ENCODE results near the gene TTLL6. TPM values are rescaled to one million over a fixed set of nuclear protein-coding genes. Genes with fewer than 3 reads are reported as not detected.

Gene TTLL6
- total and polyA plus RNA-seq, 9 of the 15 experiments (the other 6 are each of a cell fraction or from before 2014, with no cell fraction given) = 0.05 TPM; not detected in 8

DNA sequence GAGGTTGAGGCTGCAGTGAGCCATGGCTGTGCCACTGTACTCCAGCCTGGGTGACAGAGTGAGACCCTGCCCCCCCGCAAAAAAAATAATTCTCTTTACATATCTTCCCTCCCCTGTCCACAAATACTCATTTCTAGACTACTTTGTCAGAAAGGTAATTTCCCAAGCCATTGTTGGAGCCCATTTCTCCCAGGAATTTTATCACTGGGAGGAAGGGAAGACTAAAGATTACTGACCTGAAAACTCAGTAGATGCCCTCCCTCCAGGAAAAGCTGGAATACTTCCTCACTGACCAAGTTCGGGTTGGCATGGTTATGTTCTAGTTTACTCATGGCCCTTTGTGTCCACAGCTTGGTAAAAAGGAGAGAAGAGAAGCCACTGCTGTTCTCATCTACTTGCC is 17.9 kb upstream of the TTLL6 start:
- no peak for ATAC-seq
- H3K9me1 ChIP-seq (ENCODE audit: control insufficient read depth, insufficient read depth, low read length) = no peaks in the 10 kb centered on the region
- no TSS peak for BruUV-seq (replicated peaks)

More for the DNA sequence above, 17.9 kb upstream of the TTLL6 start:
- ChIA-PET POLR2A (interaction anchor here (0.7 to 4.7 kb wide), 6 partner anchors 9 to 390 kb away, joined by 3 to 24 read pairs (median 5); no protein-coding TSS in a partner anchor), CTCF (ENCODE audit: low intra/inter-chr PET ratio) (no interaction called here)
- H2AFZ ChIP-seq (ENCODE audit: low read depth, low read length) = no peak overlapping the region
- H4K20me1 ChIP-seq (replicated peaks; ENCODE audit: control insufficient read depth, insufficient read depth, low read length) = no peaks in the 10 kb centered on the region; the same call in 1 of the 2 replicates
- 52% methylated on average over 2 of the region's 2 CpGs for whole genome bisulfite sequencing (ENCODE audit: insufficient coverage, low coverage, missing lambda C conversion rate)
- H3K4me3 ChIP-seq = no peak overlapping the region
- intact Hi-C loops (cut with micrococcal nuclease) (no loop called here), in situ Hi-C loops (cut with MboI) (no loop called here)
- peaks cover 34% of the 10 kb centered on the region for H3K79me2 ChIP-seq (ENCODE audit: control insufficient read depth, insufficient read depth, low read length)
- no peak for FAIRE-seq
- TF ChIP-seq CHCHD3 (CRISPR knock-in tag; IDR thresholded peaks at IDR 0.05) (no peak), ZNF140 (CRISPR knock-in tag; IDR thresholded peaks at IDR 0.05) (no peak), ZNF197 (CRISPR knock-in tag; IDR thresholded peaks at IDR 0.05; ENCODE audit: low read depth) (no peak), MYC (IDR thresholded peaks at IDR 0.05; ENCODE audit: low read depth, low read length) (no peak), MYC (CRISPR knock-in tag; IDR thresholded peaks at IDR 0.05; ENCODE audit: borderline replicate concordance, low read depth) (no peak), TGIF2 (CRISPR knock-in tag; IDR thresholded peaks at IDR 0.05) (no peak), ZFP91 (CRISPR knock-in tag; IDR thresholded peaks at IDR 0.05) (no peak), GTF2A2 (tag; IDR thresholded peaks at IDR 0.05) (no peak), E2F3 (CRISPR knock-in tag; IDR thresholded peaks at IDR 0.05) (no peak), RAD21 (CRISPR knock-in tag; conservative IDR thresholded peaks at IDR 0.05 in 1 of 2, IDR thresholded peaks at IDR 0.05 in 1 of 2) (no peak), TEAD4 (IDR thresholded peaks at IDR 0.05; ENCODE audit: low read length) (no peak), TEAD4 (CRISPR knock-in tag; IDR thresholded peaks at IDR 0.05; ENCODE audit: borderline replicate concordance) (no peak), MITF (IDR thresholded peaks at IDR 0.05) (no peak), CEBPG (CRISPR knock-in tag; IDR thresholded peaks at IDR 0.05) (no peak), CEBPG (tag; conservative IDR thresholded peaks at IDR 0.05 in 1 of 2, IDR thresholded peaks at IDR 0.05 in 1 of 2) (no peak), ZNF121 (CRISPR knock-in tag; conservative IDR thresholded peaks at IDR 0.05) (no peak), HSF4 (CRISPR knock-in tag; IDR thresholded peaks at IDR 0.05; ENCODE audit: borderline replicate concordance) (no peak), KDM4B (IDR thresholded peaks at IDR 0.05; ENCODE audit: borderline replicate concordance in 2 of 2, low read depth in 1 of 2) (no peak)
- H3K4me1 ChIP-seq (replicated peaks in 1 of 2; ENCODE audit: control insufficient read depth in 2 of 2, insufficient read depth in 2 of 2, low read length in 2 of 2) = peaks cover 0 to 19% of the 10 kb centered on the region in 2 experiments; a peak in 4 of 5 replicates
- H3K9me3 ChIP-seq (replicated peaks; ENCODE audit: control insufficient read depth, insufficient read depth, low read depth, low read length) = no peaks in the 10 kb centered on the region
- no peak overlapping the region for H3K27ac ChIP-seq (ENCODE audit: extremely low read depth, low read depth, low read length)
- no peak overlapping the region for H3K4me2 ChIP-seq (ENCODE audit: insufficient read depth, low read length)
- H3K27me3 ChIP-seq (ENCODE audit: control insufficient read depth in 2 of 2, insufficient read depth in 2 of 2, low read length in 2 of 2) = no peaks in the 10 kb centered on the region
- no peak for DNase-seq (ENCODE audit: extremely low read depth in 1 of 4, low spot score in 3 of 4)
- no peak overlapping the region for H3K9ac ChIP-seq (ENCODE audit: insufficient read depth in 1 of 2, low read depth in 2 of 2, low read length in 2 of 2)
- H3K36me3 ChIP-seq (ENCODE audit: control insufficient read depth, insufficient read depth, low read length) = no peaks in the 10 kb centered on the region
